HG03139 (cell line): ENCODE measurements around the gene FGG.
"Not testable (repeated sequence)": the region's sequence is repeated elsewhere in the genome, so short reads cannot be mapped to it uniquely, and the experiment has no call there.

Experiments
- ATAC-seq: cut with Tn5 transposase; IDR thresholded peaks from one replicate; pipeline ENCODE4 v1.9.1; 2021; ENCODE audit not compliant: unreplicated experiment

FGG gene

DNA sequence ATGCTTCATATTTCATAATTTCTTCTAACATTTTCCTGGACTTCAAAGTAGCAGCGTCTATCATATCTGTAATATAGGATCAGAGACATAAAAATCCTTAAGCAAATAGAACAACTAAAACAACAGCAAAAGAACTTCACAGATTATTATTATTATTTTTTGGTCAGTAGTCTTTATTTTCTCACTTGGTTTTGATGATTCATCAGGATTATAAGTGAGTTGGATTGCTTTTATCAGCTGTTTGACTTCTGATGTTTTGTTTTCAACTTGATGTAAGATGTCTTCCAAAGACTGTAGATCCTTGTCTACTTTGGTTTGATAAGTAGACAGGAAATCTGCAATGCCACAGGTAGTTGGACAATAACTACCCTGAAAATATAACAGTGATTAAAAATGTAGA, 623 bp downstream of the FGG start:
- ATAC-seq: no peak

- no peak for ATAC-seq
These were observed 1.9 kb downstream of the FGG start for GRCh38 chr4:154610582-154610981.

DNA sequence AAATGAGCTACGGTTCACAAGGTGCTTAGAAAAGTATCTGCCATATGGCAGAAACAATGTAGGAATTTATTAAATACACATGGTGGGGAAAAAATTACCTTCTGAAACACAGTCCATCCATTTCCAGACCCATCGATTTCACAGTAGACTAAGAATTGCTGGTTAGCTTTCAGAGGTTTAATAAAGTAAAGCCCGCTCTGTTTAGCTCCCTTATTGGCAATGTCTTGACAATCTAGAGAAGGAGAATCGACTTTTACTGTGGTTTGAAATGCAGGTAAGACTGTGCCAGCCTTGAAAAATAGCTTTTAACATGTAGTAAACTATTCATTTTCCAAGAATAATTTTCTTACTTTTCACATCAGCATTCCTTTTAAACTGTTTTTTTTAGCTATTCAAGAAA, 2.9 kb downstream of the FGG start:
- ATAC-seq: no peak

- ATAC-seq: no peak
These were observed 3.8 kb downstream of the FGG start for GRCh38 chr4:154608361-154609252.

GRCh38 chr4:154606728-154607723, 5.4 kb downstream of the FGG start:
- no peak for ATAC-seq

DNA sequence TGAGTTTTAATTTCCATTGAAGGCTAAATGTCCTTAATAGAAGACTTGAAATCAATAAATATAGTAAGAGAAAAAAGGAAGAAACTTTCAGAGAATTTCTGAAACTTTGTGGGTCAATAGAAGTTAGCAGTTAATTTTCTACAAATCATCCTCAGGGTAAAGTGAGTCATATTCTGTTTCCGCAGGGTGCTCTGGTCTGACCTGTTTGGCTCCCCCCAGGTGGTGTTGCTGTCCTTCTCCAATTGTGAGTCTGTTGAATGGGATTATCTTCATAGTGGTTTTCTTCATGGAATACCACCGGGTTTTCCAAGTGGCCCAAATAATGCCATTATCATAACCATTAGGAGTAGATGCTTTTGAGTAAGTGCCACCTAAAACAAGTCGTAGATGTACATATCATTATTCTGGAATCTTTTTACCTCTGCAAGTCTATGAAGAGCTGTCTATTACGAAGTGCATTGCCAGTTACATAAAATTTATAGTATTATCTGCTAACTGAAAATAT, 7.7 kb downstream of the FGG start:
- ATAC-seq: no peak

- no peak for ATAC-seq
These were observed 9.2 kb downstream of the FGG start for GRCh38 chr4:154603033-154603943.

- no peak for ATAC-seq
These were observed 9.9 kb downstream of the FGG start for GRCh38 chr4:154602404-154603020.

DNA sequence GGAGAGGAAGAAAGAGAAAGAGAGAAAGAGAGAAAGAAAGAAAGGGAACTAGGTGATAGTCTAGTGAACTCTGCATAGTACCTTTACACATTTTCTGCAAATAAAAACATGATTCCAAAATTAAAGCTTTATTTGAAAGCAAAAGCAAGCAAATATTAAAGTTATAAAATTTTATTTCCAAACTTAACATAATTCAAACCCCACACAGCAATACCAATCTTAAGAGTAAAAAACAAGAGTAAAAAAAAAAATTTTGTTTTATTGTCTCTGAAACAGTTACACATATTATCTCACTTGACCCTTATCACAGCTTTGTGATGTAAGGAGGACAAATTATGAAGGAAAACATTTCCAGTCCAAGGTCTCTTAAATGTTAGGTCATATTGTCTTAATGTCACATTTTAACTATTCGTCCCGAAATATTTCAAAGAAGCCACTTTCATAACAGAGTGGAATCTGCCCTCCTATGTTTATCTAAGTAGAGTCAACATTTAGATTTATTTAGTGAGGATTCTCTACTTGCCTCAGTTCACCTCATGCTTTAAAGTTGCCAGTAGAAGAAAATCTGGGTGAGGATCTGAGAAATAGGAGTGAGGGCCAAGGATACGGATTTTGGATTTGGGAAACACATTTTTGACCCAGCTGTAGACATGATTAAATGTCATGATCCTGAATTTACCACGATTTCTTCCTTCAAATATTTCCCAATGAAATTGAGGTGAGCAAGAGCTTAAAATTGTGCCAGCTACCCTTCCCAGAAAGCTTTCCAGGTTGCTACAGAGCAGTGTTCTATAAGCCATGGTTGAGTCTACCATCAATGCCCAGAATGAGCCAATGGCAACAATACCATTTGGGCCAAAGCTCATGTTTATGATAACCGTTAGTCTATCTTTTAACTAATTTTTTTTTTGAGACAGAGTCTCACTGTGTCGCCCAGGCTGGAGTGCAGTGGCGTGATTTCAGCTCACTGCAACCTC, 14.4 kb downstream of the FGG start:
- ATAC-seq: no peak

DNA sequence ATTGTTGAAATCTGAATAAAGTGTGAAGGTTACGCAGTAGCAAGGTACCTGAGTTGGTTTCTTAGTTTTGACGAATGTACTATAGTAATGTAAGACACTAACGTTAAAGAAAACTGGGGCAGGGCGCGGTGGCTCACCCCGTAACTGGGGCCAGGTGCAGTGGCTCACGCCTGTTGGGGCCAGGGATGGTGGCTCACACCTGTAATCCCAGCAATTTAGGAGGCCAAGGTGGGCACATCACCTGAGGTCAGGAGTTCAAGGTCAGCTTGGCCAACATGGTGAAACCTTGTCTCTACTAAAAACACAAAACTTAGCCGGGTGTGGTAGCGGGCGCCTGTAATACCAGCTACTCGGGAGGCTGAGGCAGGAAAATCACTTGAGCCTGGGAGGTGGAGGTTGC, 15.2 kb downstream of the FGG start:
- not testable (repeated sequence) for ATAC-seq

DNA sequence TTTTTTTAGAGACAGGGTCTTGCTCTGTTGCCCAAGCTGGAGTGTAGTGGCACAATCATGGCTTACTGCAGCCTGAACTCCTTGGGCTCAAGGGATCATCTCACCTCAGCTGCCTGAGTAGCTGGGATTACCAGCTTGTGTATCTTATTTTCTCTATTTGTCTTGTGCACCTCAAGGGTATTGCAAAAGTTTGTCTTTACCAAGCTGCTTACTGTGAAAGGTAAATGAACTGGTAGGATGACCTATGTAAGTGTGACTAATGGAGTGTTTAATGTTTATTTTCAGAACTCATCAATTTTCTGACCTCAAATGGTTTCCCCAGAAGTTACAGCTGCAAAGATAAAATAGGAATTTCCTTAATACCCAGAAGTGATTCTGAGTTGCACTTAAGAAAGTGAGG, 16.6 kb downstream of the FGG start:
- ATAC-seq: no peak

DNA sequence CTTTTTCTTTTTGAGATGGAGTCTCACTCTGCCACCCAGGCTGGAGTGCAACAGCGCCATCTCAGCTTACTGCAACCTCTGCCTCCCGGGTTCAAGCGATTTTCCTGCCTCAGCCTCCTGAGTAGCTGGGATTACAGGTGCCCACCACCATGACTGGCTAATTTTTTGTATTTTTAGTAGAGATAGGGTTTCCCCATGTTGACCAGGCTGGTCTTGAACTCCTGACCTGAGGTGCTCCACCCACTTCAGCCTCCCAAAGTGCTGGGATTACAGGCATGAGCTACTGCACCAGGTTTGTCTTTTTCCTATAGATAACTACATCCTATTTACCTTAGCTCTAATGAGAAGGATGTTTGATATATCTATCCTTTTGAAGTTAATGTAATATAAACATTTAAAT, 18.1 kb downstream of the FGG start:
- ATAC-seq: not testable (repeated sequence)

GRCh38 chr4:154593868-154594267, 18.6 kb downstream of the FGG start:
- ATAC-seq: no peak

- ATAC-seq: no peak
These were observed 20.6 kb downstream of the FGG start for GRCh38 chr4:154591890-154592289.

DNA sequence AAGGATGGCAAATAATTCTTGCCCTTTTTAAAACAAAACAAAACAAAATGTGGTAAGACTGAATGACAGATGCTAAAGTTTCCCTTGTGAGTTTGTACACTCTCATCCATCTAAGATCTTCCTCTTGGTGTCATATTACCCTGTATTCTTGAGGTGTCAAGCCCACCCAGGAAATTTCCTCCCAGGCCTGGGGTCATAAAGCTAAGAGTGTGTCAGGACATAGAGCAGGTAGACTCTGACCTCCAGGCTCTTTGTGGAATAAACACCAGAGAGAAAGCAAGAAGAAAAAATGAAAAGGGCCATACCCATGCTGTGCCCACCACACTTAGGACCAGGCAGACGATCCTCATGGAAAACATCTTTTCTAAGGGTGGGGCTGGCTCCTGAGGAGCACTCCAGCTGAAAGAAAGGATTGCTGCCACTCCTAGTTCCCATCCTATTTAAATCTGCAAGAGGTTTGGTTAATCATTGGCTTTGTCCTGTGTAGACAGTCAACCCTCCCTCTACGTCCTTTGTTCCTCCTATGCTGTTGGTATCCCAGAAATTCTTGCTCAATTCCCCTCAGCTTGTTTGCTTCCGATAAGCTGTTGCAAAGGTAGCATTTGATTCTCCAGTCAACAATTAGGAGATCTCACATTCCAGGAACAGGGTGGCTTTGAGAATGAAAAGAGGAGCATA, 22.0 kb downstream of the FGG start, which contains the start of gene FGA:
FGA (minus strand) TSS at position 414 of the 678 bp plus-strand sequence; CDS start at position 359, 55 bp downstream.
- no peak for ATAC-seq

GRCh38 chr4:154589296-154590197, 22.9 kb downstream of the FGG start:
- ATAC-seq: no peak

- no peak for ATAC-seq
These were observed 24.3 kb downstream of the FGG start for GRCh38 chr4:154588198-154588597.
